GM23338 (cell line): Measurements from ENCODE around the gene TCP11. TPM values are rescaled to one million over a fixed set of nuclear protein-coding genes. Genes with fewer than 3 reads are reported as not detected.

Experiments
- ATAC-seq: fragments of 200-7000 bp; cut with Tn5 transposase; 3 replicates; pipeline ENCODE4 v1.9.1; 2020
- DNase-seq: peaks from one replicate; pipeline ENCODE4 v3.0.0-alpha.2; 2015; ENCODE audit warnings: low spot score
- H2AFZ ChIP-seq: fragments of 200-600 bp; sonication (generic); 2 replicates; pipeline ENCODE4 v1.8.0; 2016; ENCODE audit warnings: antibody characterized with exemption, mild to moderate bottlenecking, moderate library complexity
- H3F3A ChIP-seq: fragments of 200-600 bp; sonication (generic); replicated peaks from 2 replicates; pipeline ENCODE4 v1.8.0; 2017; ENCODE audit warnings: antibody characterized with exemption, mixed run types, low read depth
- H3K27ac ChIP-seq: fragments of 200-600 bp; sonication (generic); 2 replicates; pipeline ENCODE4 v1.6.1; 2016; ENCODE audit warnings: low read depth
- H3K27me3 ChIP-seq: fragments of 200-600 bp; sonication (generic); 2 replicates; pipeline ENCODE4 v1.8.0; 2016; ENCODE audit warnings: mild to moderate bottlenecking, mixed run types, moderate library complexity; ENCODE audit not compliant: insufficient read depth
- H3K36me3 ChIP-seq: fragments of 200-600 bp; sonication (generic); 2 replicates; pipeline ENCODE4 v1.8.0; 2016; ENCODE audit warnings: mild to moderate bottlenecking; ENCODE audit not compliant: insufficient read depth
- H3K4me1 ChIP-seq: fragments of 200-600 bp; sonication (generic); 2 replicates; pipeline ENCODE4 v1.8.0; 2016; ENCODE audit warnings: mild to moderate bottlenecking, moderate library complexity; ENCODE audit not compliant: insufficient read depth
- H3K4me2 ChIP-seq: fragments of 200-600 bp; sonication (generic); 2 replicates; pipeline ENCODE4 v1.7.1; 2017; ENCODE audit warnings: mixed run types
- H3K4me3 ChIP-seq: fragments of 200-600 bp; sonication (generic); 2 replicates; pipeline ENCODE4 v1.6.1; 2016; ENCODE audit warnings: mixed run types
- H3K79me2 ChIP-seq: fragments of 200-600 bp; sonication (generic); replicated peaks from 2 replicates; pipeline ENCODE4 v1.8.0; 2017; ENCODE audit warnings: mild to moderate bottlenecking; ENCODE audit not compliant: insufficient read depth
- H3K9me2 ChIP-seq: fragments of 200-600 bp; sonication (generic); 2 replicates; pipeline ENCODE4 v1.8.0; 2017; ENCODE audit not compliant: insufficient read depth
- H4K20me1 ChIP-seq: fragments of 200-600 bp; sonication (generic); replicated peaks from 2 replicates; pipeline ENCODE4 v1.8.0; 2017; ENCODE audit warnings: mild to moderate bottlenecking; ENCODE audit not compliant: insufficient read depth
- H3K27ac Mint-ChIP-seq: 2 replicates; pipeline ENCODE4 v1.8.0; 2020; ENCODE audit warnings: inconsistent platforms, mild to moderate bottlenecking, moderate library complexity, mixed read lengths
- H3K27me3 Mint-ChIP-seq: 3 replicates; pipeline ENCODE4 v1.8.0; 2022; ENCODE audit warnings: low read depth, mild to moderate bottlenecking, moderate library complexity, mixed read lengths, inconsistent platforms; ENCODE audit not compliant: insufficient read depth, poor library complexity
- H3K36me3 Mint-ChIP-seq: 3 replicates; pipeline ENCODE4 v1.8.0; 2021; ENCODE audit warnings: low read depth, mild to moderate bottlenecking, inconsistent platforms, moderate library complexity, mixed read lengths
- H3K4me1 Mint-ChIP-seq: 3 replicates; pipeline ENCODE4 v1.8.0; 2020; ENCODE audit warnings: mild to moderate bottlenecking, inconsistent platforms, mixed read lengths
- H3K4me3 Mint-ChIP-seq: 3 replicates; pipeline ENCODE4 v1.8.0; 2021; ENCODE audit warnings: moderate library complexity, mild to moderate bottlenecking, inconsistent platforms, mixed read lengths
- H3K9me3 Mint-ChIP-seq: 3 replicates; pipeline ENCODE4 v1.8.0; 2020; ENCODE audit warnings: moderate library complexity, mild to moderate bottlenecking, inconsistent platforms, mixed read lengths
- CREB1 ChIP-seq: fragments of 250-450 bp; sonication (Bioruptor Pico); IDR thresholded peaks from 2 replicates; pipeline ENCODE4 v1.5.0; 2020; ENCODE audit warnings: low read depth, mild to moderate bottlenecking, moderate library complexity
- CTCF ChIP-seq, 2 experiments: fragments of 200-600 bp in 1 of 2; sonication (generic) in 1 of 2; conservative IDR thresholded peaks; 2 replicates each; pipeline versions ENCODE4 v1.5.1 to v1.6.1; 2016 to 2017; ENCODE audit warnings: antibody characterized with exemption in 2 of 2, low read depth in 2 of 2, mild to moderate bottlenecking in 2 of 2, moderate library complexity in 1 of 2
- ETS1 ChIP-seq: IDR thresholded peaks from 2 replicates; pipeline ENCODE4 v1.6.1; 2016; ENCODE audit warnings: antibody characterized with exemption
- EZH2 ChIP-seq: fragments of 200-600 bp; sonication (generic); IDR thresholded peaks from one replicate; pipeline ENCODE4 v1.8.0; 2017; ENCODE audit warnings: antibody characterized with exemption, mild to moderate bottlenecking, low read depth; ENCODE audit not compliant: unreplicated experiment
- EZH2phosphoT487 ChIP-seq: fragments of 200-600 bp; sonication (generic); IDR thresholded peaks from one replicate; pipeline ENCODE4 v1.8.1; 2018; ENCODE audit warnings: antibody characterized with exemption; ENCODE audit not compliant: unreplicated experiment
- JUNB ChIP-seq: IDR thresholded peaks from one replicate; pipeline ENCODE4 v1.6.1; 2016; ENCODE audit warnings: antibody characterized with exemption; ENCODE audit not compliant: unreplicated experiment
- NANOG ChIP-seq: IDR thresholded peaks from 2 replicates; pipeline ENCODE4 v1.6.1; 2016; ENCODE audit warnings: antibody characterized with exemption, borderline replicate concordance
- POLR2AphosphoS5 ChIP-seq: IDR thresholded peaks from 2 replicates; pipeline ENCODE4 v1.6.1; 2016; ENCODE audit warnings: antibody characterized with exemption, low read depth
- REST ChIP-seq: IDR thresholded peaks from one replicate; pipeline ENCODE4 v1.6.1; 2018; ENCODE audit warnings: antibody characterized with exemption; ENCODE audit not compliant: unreplicated experiment
- STAT1 ChIP-seq: IDR thresholded peaks from one replicate; pipeline ENCODE4 v1.6.1; 2016; ENCODE audit warnings: antibody characterized with exemption; ENCODE audit not compliant: unreplicated experiment
- ZNF114 ChIP-seq: fragments of 250-450 bp; sonication (Bioruptor Pico); IDR thresholded peaks from 2 replicates; pipeline ENCODE4 v1.5.0; 2020; ENCODE audit warnings: mild to moderate bottlenecking, moderate library complexity
- ZNF331 ChIP-seq: fragments of 250-450 bp; sonication (Bioruptor Pico); IDR thresholded peaks from 2 replicates; pipeline ENCODE4 v1.5.0; 2020; ENCODE audit warnings: low read depth, mild to moderate bottlenecking, moderate library complexity
- ZNF462 ChIP-seq: fragments of 250-450 bp; sonication (Bioruptor Pico); IDR thresholded peaks from 2 replicates; pipeline ENCODE4 v1.5.0; 2020; ENCODE audit warnings: mild to moderate bottlenecking, moderate library complexity
- polyA plus RNA-seq: library from polyadenylated mRNA; unstranded; fragments of >200 nt; fragmentation: Nextera tagmentation; extraction: Ambion mirVana; gene quantifications from 2 replicates; pipeline ENCODE4 v1.2.1, GENCODE V29; 2016
- total RNA-seq: library from RNA; depleted of rRNA; stranded (reverse); fragments of >200 nt; shearing (Covaris generic); gene quantifications from 2 replicates; pipeline ENCODE4 v1.2.3, GENCODE V29; 2014

Gene TCP11
- total and polyA plus RNA-seq, 2 experiments from 2014 or later: not detected

- Histone ChIP-seq H3K9me2 (no peaks in the 10 kb centered on the region; the same call in 1 of the 2 replicates), H2AFZ (no peak overlapping the region), H3K79me2 (no peaks in the 10 kb centered on the region), H3K36me3 (no peaks in the 10 kb centered on the region), H4K20me1 (no peaks in the 10 kb centered on the region), H3K4me1 (peaks cover 14% of the 10 kb centered on the region), H3K4me3 (no peak overlapping the region), H3F3A (no peaks in the 10 kb centered on the region; the same call in 1 of the 2 replicates), H3K4me2 (no peak overlapping the region), H3K27ac (peak overlapping the region; percentile 39; the same call in 1 of the 2 replicates), H3K27me3 (no peaks in the 10 kb centered on the region)
- Mint-ChIP-seq H3K9me3 (no peaks in the 10 kb centered on the region; the same call in 2 of the 3 replicates), H3K4me3 (no peak overlapping the region), H3K27ac (no peak overlapping the region), H3K4me1 (peaks cover 53% of the 10 kb centered on the region), H3K36me3 (no peaks in the 10 kb centered on the region), H3K27me3 (no peaks in the 10 kb centered on the region)
- DNase-seq (no peak), ATAC-seq (no peak)
- no peak for TF ChIP-seq EZH2phosphoT487
- no peak for TF ChIP-seq CTCF (conservative IDR thresholded peaks at IDR 0.05; ENCODE audit: low read depth in 2 of 2)
- no peak for TF ChIP-seq EZH2
- TF ChIP-seq POLR2AphosphoS5: no peak
- TF ChIP-seq NANOG: no peak
- no peak for TF ChIP-seq JUNB
- TF ChIP-seq REST: no peak
- TF ChIP-seq ZNF331 (CRISPR knock-in tag): no peak
- TF ChIP-seq ZNF114: no peak
- no peak for TF ChIP-seq CREB1 (CRISPR knock-in tag)
- TF ChIP-seq ZNF462: no peak
- TF ChIP-seq STAT1: no peak
- no peak for TF ChIP-seq ETS1
These were observed 47.0 kb downstream of the TCP11 start for GRCh38 chr6:35094183-35094582.
